NCI-H526 treated with DMSO at 0.1 percent for 48 hours (cell line): ENCODE data around the gene PKD2L2.
"Not testable (repeated sequence)": the region's sequence is repeated elsewhere in the genome, so short reads cannot be mapped to it uniquely, and the experiment has no call there.

Experiments used
- DNase-seq: peaks from one replicate; lab custom pipeline; 2025; lab: John Stamatoyannopoulos, UW

Gene PKD2L2

DNA sequence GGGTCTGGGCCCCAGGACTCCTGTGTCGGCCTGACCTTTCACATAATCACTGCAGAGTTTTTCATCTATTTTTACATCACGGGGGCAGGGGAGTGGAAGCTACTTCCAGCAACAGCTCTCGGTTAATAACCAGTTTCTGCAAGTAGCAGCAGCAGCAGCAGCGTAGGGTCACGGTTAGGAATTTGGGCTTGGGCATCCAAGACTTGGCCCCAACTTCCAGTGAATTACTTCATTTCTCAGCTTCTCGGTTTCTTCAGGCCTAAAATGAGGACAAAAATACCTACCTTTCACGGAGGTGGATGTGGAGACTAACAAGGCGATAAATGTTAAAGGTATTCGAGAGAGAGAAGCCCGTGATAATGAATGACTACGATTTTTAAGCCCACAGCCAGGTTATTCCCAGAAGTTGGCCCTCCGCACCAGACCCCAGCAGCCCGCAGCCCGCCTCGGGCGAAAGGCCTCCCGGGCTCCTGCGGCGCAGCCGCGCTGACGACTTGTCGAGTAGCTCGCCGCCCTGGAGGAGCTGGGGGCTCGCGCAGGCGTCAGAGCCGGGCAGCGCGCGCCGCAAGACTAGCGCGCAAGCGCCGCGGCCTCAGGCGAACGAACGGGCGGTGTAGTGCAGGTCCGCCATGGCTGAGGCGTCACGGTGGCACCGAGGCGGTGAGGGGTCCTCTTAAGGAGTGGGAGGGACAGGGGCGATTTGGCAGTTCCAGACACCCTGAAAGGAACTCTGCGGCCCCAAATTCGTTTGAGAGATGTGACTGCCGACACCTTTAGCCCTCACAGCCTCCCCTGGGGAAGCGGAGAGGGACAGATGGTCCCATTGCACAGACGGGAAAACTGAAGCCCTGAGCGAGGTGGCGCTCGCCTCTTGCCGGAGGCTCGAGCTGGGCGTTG, at the start of gene PKD2L2:
Gene PKD2L2, plus strand, starts transcription at position 595 of the 897 bp plus-strand sequence. Its CDS starts 35 bp downstream, at position 630.
- no peak for DNase-seq

GRCh38 chr5:137842296-137842695, 47.0 kb upstream of the PKD2L2 start:
- no peak for DNase-seq

GRCh38 chr5:137843676-137844299, 45.5 kb upstream of the PKD2L2 start:
- no peak for DNase-seq

- DNase-seq, result no peak
Observed at GRCh38 chr5:137845472-137845871, 43.8 kb upstream of the PKD2L2 start.

DNA sequence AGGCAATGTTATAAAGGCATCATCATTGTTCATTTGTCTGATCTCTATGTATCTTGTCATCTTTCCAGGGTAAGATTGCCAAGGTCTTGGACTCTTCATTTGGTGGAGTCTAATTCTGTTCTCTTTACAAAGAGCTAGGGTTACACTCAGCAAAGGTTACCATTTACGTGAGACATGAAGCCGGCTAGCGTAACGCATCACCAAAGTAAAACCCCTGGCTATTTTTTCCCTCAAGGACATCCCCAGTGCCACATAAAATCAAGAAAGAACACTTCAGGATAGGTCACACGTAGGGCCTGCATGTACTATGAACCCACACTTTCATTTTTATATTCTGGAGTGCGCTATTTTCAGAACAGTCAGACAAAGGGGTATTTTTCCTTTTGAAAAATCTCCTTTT, 41.6 kb upstream of the PKD2L2 start:
- no peak for DNase-seq

- DNase-seq, result not testable (repeated sequence)
Observed at GRCh38 chr5:137853165-137853564, 36.1 kb upstream of the PKD2L2 start.

GRCh38 chr5:137856201-137856600, 33.1 kb upstream of the PKD2L2 start:
- DNase-seq, result no peak

- no peak for DNase-seq
Observed at GRCh38 chr5:137856916-137857862, 32.1 kb upstream of the PKD2L2 start.

DNA sequence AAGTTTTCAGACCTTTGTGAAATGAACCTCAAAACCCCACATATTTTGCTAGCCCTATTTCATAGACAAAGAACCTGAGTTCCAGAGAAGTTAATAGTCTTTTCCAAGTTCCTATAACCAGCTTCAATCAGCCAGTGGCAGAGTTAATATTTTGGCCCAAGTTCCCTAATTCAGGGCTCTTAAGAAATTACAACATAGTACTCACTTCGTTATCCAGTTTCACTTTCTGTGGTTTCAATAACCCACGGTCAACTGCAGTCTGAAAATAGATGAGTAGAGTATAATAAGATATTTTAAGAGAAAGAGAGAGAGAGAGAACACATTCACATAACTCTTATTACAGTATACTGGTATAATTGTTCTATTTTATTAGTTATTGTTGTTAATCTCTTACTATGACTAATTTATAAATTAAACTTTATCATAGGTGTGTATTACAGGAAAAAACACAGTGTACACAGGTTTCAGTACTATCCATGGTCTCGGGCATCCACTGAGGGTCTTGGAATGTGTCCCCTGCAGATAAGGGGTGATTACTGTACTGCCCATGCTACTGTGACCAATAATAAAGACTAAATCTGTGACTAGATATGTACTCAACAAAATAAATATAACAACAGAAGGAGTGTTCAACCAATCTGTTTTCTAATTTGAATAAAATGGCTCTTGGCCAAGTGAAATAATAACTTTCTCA, 30.9 kb upstream of the PKD2L2 start:
- DNase-seq, result no peak

GRCh38 chr5:137858954-137859353, 30.3 kb upstream of the PKD2L2 start:
- DNase-seq, result no peak

- DNase-seq, result no peak
Observed at GRCh38 chr5:137862251-137862650, 27.0 kb upstream of the PKD2L2 start.

DNA sequence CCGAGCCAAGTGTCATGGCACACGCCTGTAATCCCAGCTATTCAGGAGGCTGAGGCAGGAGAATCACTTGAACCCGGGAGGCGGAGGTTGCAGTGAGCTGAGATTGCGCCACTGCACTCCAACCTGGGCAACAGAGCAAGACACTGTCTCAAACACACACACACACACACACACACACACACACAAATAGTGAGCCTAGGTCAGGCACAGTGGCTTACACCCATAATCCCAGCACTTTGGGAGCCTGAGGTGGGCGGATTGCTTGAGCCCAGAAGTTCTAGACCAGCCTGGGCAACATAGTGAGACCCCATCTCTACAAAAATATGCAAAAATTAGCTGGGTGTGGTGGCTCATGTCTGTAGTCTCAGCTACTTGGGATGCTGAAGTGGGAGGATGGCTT, 25.6 kb upstream of the PKD2L2 start:
- DNase-seq, result not testable (repeated sequence)

DNA sequence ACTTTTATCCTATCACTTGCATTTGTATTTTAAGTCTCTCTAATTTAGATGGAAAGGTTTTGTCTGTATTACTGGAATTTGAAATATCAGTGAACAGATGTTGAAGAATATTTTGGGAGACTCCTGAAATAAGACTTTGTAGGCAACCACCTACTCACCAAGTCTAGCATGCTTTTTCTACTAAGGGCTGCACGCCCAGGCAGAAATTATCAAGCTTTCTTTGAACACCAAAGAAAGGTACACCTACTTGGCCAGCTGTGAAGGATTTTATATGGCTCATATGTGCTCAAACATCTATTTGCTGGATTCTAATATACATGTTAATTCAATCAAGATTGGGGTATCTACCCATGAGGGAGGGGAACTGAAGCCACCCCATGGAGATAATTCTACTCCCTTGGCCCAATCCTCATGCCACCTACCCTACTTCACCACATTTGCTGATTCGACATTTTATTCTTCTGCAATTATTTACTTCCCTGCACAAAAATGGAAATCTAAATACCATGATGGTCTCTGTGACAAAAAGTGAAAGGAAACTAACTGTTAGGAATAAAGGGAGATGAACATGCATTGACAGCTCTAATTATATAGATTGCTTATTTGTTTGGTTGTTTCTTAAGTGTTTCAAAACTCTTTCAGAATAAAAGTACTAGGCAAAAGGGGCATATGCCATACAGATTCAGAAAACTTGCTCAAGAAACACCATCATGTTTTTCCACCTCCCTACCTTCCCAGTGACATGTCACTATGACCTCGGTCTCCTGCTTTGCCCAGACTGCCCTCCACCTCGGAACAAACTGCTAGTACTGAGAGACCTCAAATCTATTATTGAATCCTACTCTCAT, 22.5 kb upstream of the PKD2L2 start:
- DNase-seq, result no peak

- DNase-seq, result no peak
Observed at GRCh38 chr5:137867664-137868063, 21.6 kb upstream of the PKD2L2 start, which contains the start of gene MYOT. Gene MYOT (plus strand): TSS chr5:137867860. CDS start chr5:137870652, 2,792 bp downstream.

DNA sequence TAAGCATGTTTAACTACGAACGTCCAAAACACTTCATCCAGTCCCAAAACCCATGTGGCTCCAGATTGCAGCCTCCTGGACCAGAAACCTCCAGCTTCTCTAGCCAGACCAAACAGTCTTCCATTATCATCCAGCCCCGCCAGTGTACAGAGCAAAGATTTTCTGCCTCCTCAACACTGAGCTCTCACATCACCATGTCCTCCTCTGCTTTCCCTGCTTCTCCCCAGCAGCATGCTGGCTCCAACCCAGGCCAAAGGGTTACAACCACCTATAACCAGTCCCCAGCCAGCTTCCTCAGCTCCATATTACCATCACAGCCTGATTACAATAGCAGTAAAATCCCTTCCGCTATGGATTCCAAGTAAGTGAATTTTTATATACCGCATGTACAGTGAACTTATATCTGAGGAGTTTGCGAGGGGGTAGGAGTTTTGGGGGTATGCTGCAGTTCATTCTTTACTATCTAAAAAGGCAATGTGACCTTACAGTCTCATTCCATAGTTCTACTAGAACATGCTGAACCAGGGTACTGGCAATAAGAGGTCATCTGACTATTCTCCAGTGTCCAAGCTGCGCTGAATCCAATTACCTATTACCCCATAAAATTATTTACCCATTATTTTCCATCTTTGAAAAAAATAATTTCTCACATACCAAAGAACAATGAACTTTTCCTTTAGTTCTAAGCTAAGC, 18.5 kb upstream of the PKD2L2 start:
- no peak for DNase-seq

- no peak for DNase-seq
Observed at GRCh38 chr5:137871571-137871970, 17.7 kb upstream of the PKD2L2 start.

DNA sequence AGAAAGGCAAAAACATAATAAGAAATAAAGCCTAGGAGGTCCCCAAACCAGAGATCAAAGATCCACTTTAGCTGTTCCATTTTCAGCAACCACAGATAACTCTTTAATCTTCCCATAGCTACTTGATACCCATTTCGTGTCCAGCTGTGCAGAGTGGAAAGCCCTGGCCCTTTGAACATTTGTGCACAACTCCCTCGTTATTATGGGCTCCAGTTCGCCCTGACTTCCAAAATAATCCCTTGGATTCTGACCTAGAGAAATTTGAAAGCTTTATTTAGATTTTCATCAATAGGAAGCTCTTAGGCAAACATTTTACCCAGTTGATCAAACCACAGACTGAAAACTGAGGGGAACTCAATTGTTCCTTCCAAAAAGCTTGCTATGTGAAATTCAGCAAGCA, 16.8 kb upstream of the PKD2L2 start:
- no peak for DNase-seq

- DNase-seq, result no peak
Observed at GRCh38 chr5:137876101-137876500, 13.2 kb upstream of the PKD2L2 start.

DNA sequence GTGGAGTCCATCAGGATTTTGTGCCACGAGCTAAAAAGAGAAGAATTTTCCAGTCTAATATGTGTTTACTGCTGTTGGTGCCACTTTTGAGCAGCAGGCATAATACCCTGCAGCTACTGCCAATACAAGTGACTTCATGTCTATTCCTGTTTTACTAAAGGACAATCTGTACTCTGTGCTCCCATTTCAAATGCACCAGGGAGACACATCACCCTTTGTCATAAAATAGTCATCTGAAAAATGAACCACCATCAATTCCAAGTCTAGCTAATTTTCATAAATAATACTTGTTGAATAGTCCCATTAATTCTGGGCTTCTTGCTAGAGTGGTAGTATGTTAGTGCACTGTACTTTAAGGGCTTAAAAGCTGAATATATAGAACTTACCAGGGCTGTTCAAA, 8.9 kb upstream of the PKD2L2 start:
- DNase-seq, result no peak

- DNase-seq, result no peak
Observed at GRCh38 chr5:137887831-137888230, 1.4 kb upstream of the PKD2L2 start.
